Ascending aorta (tissue), 2 donors: ENCODE data around the gene GRIP1. TPM values are rescaled to one million over a fixed set of nuclear protein-coding genes. Genes with fewer than 3 reads are reported as not detected.

ENCODE experiments used
- DNase-seq, 2 donors: peaks; one replicate each; pipeline ENCODE4 v3.0.0-alpha.2; 2019; ENCODE audit warnings: low spot score in 2 of 2
- H3K27ac ChIP-seq, 2 donors: fragments of 200-600 bp; sonication (generic); one replicate each; pipeline ENCODE4 v1.5.1; 2016 to 2017; ENCODE audit warnings: mild to moderate bottlenecking in 1 of 2
- H3K27me3 ChIP-seq: fragments of 200-600 bp; sonication (generic); one replicate; pipeline ENCODE4 v1.5.1; 2017
- H3K36me3 ChIP-seq, 2 donors: fragments of 200-600 bp; sonication (generic); one replicate each; pipeline ENCODE4 v1.5.1; 2016
- H3K4me1 ChIP-seq, 2 donors: fragments of 200-600 bp; sonication (generic); one replicate each; pipeline ENCODE4 v1.5.1; 2016 to 2017; ENCODE audit warnings: mild to moderate bottlenecking in 1 of 2
- H3K4me3 ChIP-seq, 2 donors: fragments of 200-600 bp; sonication (generic); one replicate each; pipeline ENCODE4 v1.5.1; 2016 to 2017; ENCODE audit warnings: mild to moderate bottlenecking in 1 of 2
- H3K9me3 ChIP-seq, 2 donors: fragments of 200-600 bp; sonication (generic); one replicate each; pipeline ENCODE4 v1.5.1; 2016
- CTCF ChIP-seq, 3 experiments: fragments of 200-600 bp in 2 of 3; fragments of 450-650 bp in 1 of 3; sonication (generic) in 2 of 3; IDR thresholded peaks; one replicate each; pipeline ENCODE4 v1.5.1; 2016 to 2019; ENCODE audit warnings: antibody characterized with exemption in 3 of 3, mild to moderate bottlenecking in 1 of 3, moderate library complexity in 1 of 3
- intact Hi-C: fragments of 100-400 bp; cut with DNase I; formaldehyde crosslinking; loops from one replicate; pipeline ENCODE4 v1.15.1; 2023
- total RNA-seq: library from RNA; depleted of rRNA; stranded (reverse); fragments of >200 nt; gene quantifications from one replicate; pipeline ENCODE4 v1.1.0, GENCODE V29; 2016

Gene GRIP1
- total RNA-seq, 1 donor from 2014 or later: not detected

GRCh38 chr12:66331814-66332213 is 347.1 kb downstream of the GRIP1 start:
- Histone ChIP-seq H3K4me1 (no peaks in the 10 kb centered on the region), H3K27me3 (no peaks in the 10 kb centered on the region), H3K4me3 (no peak overlapping the region), H3K27ac (no peak overlapping the region), H3K9me3 (no peaks in the 10 kb centered on the region), H3K36me3 (peaks cover 0 to 4% of the 10 kb centered on the region in 2 donors)
- TF ChIP-seq CTCF (IDR thresholded peaks at IDR 0.05): no peak
- intact Hi-C loops: no loop called here
- no peak for DNase-seq

- no peak overlapping the region for H3K27ac ChIP-seq
- H3K4me1 ChIP-seq: no peaks in the 10 kb centered on the region
- no peak for DNase-seq
- H3K27me3 ChIP-seq: no peaks in the 10 kb centered on the region
- no peaks in the 10 kb centered on the region for H3K9me3 ChIP-seq
- H3K4me3 ChIP-seq: no peak overlapping the region
- no peak for TF ChIP-seq CTCF (IDR thresholded peaks at IDR 0.05)
- intact Hi-C loops: no loop called here
- H3K36me3 ChIP-seq: peaks cover 0 to 4% of the 10 kb centered on the region in 2 donors
Measured at GRCh38 chr12:66331016-66331415, 347.9 kb downstream of the GRIP1 start.

GRCh38 chr12:66329941-66330340 is 348.9 kb downstream of the GRIP1 start:
- intact Hi-C loops: no loop called here
- no peak for TF ChIP-seq CTCF (IDR thresholded peaks at IDR 0.05)
- H3K27ac ChIP-seq: no peak overlapping the region
- no peaks in the 10 kb centered on the region for H3K4me1 ChIP-seq
- peaks cover 3 to 4% of the 10 kb centered on the region in 2 donors for H3K36me3 ChIP-seq
- DNase-seq: no peak
- no peaks in the 10 kb centered on the region for H3K9me3 ChIP-seq
- H3K27me3 ChIP-seq: no peaks in the 10 kb centered on the region
- H3K4me3 ChIP-seq: no peak overlapping the region

- no peak for TF ChIP-seq CTCF (IDR thresholded peaks at IDR 0.05)
- H3K27me3 ChIP-seq: no peaks in the 10 kb centered on the region
- no peak overlapping the region for H3K4me3 ChIP-seq
- intact Hi-C loops: no loop called here
- no peaks in the 10 kb centered on the region for H3K4me1 ChIP-seq
- H3K9me3 ChIP-seq: no peaks in the 10 kb centered on the region
- DNase-seq: no peak
- peaks cover 3 to 9% of the 10 kb centered on the region in 2 donors for H3K36me3 ChIP-seq
- no peak overlapping the region for H3K27ac ChIP-seq
Measured at GRCh38 chr12:66323017-66323416, 355.9 kb downstream of the GRIP1 start.

- TF ChIP-seq CTCF (IDR thresholded peaks at IDR 0.05): no peak
- H3K4me1 ChIP-seq: no peaks in the 10 kb centered on the region
Measured at GRCh38 chr12:66321435-66321834, 357.4 kb downstream of the GRIP1 start.

GRCh38 chr12:66320996-66321395 is 357.9 kb downstream of the GRIP1 start:
- Histone ChIP-seq H3K9me3 (no peaks in the 10 kb centered on the region), H3K36me3 (peaks cover 5 to 9% of the 10 kb centered on the region in 2 donors), H3K27ac (no peak overlapping the region), H3K4me3 (no peak overlapping the region), H3K27me3 (no peaks in the 10 kb centered on the region), H3K4me1 (no peaks in the 10 kb centered on the region)
- no peak for DNase-seq
- TF ChIP-seq CTCF (IDR thresholded peaks at IDR 0.05): no peak
- intact Hi-C loops: no loop called here

More at GRCh38 chr12:66321435-66321834, 357.4 kb downstream of the GRIP1 start:
- no peak overlapping the region for H3K4me3 ChIP-seq
- no peaks in the 10 kb centered on the region for H3K9me3 ChIP-seq
- DNase-seq: no peak
- no peak overlapping the region for H3K27ac ChIP-seq
- H3K36me3 ChIP-seq: peaks cover 3 to 9% of the 10 kb centered on the region in 2 donors
- intact Hi-C loops: no loop called here
- no peaks in the 10 kb centered on the region for H3K27me3 ChIP-seq
